ENCODE measurements around the gene EIF1B.

DNA sequence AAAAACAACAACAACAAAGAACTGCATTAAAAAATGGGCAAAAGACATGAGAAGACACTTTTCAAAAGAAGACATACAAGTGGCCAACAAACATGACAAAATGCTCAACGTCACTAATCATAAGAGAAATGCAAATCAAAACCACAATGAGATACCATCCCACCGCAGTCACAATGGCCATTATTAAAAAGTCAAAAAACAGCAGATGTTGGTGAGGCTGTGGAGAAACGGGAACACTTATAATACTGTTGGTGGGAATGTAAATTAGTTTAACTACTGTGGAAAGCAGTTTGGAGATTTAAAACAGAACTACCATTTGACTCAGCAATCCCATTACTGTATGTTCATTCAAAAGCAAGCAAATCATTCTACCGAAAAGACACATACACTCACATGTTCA lies 15.1 kb downstream of the EIF1B start:
- TF ChIP-seq, protein P1, sequence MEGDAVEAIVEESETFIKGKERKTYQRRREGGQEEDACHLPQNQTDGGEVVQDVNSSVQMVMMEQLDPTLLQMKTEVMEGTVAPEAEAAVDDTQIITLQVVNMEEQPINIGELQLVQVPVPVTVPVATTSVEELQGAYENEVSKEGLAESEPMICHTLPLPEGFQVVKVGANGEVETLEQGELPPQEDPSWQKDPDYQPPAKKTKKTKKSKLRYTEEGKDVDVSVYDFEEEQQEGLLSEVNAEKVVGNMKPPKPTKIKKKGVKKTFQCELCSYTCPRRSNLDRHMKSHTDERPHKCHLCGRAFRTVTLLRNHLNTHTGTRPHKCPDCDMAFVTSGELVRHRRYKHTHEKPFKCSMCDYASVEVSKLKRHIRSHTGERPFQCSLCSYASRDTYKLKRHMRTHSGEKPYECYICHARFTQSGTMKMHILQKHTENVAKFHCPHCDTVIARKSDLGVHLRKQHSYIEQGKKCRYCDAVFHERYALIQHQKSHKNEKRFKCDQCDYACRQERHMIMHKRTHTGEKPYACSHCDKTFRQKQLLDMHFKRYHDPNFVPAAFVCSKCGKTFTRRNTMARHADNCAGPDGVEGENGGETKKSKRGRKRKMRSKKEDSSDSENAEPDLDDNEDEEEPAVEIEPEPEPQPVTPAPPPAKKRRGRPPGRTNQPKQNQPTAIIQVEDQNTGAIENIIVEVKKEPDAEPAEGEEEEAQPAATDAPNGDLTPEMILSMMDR (optimal IDR thresholded peaks at IDR 0.05 in 1 of 3, IDR thresholded peaks at IDR 0.05 in 1 of 3, conservative IDR thresholded peaks at IDR 0.05 in 1 of 3; ENCODE audit: extremely low read depth in 1 of 3, insufficient read depth in 2 of 3, low read length in 3 of 3): no peak
- no peak for TF ChIP-seq EZH2 (IDR thresholded peaks at IDR 0.05; ENCODE audit: low read length)
